Heart left ventricle (tissue), 13 donors: ENCODE results near the gene PLCB1.

Source experiments
- CTCF ChIP-seq, 12 donors: fragments of 200-600 bp; sonication (generic) in 4 of 12; IDR thresholded peaks; one replicate each; pipeline versions ENCODE4 v1.5.0 to v1.8.0; 2018 to 2022; ENCODE audit warnings: antibody characterized with exemption in 12 of 12, mild to moderate bottlenecking in 5 of 12
- POLR2A ChIP-seq, 2 donors: fragments of 450-650 bp; IDR thresholded peaks; one replicate each; pipeline ENCODE4 v1.6.1; 2017; ENCODE audit warnings: antibody characterized with exemption in 2 of 2, mild to moderate bottlenecking in 2 of 2, moderate library complexity in 2 of 2
- donor health status: ischemic (EF 13 %, LVEDD 7.1; RV severe dilation, severe dysfunction).
- donor health status: DM: no; HTN: yes; CAD: no.
- donor health status: DM: no; HTN: no; CAD: no.
- donor health status: ischemic (EF 25% LVEDD 6.9; RV normal size, moderate dysfunction).
- donor health status: ischemic (EF 25% LVEDD 5.7; RV mildly dilated, moderate dysfunction).
- donor health status: ischemic (EF 35%, LVEDD 5.7; RV mildly dilated, moderate dysfunction).
- donor health status: nonischemic (EF 11% LVEDD 7.7; RV severe dilation, severe dysfunction).
- donor health status: DM: yes; HTN: yes; CAD: no.
- donor health status: PGD.
- donor health status: ischemic (EF 29% LVEDD 5.4; RV normal size, mild dysfunction).
- donor health status: nonischemic (EF 23%, LVEDD 6.1; RV moderate dilation, normal function).

GRCh38 chr20:8569766-8570165 is 437.7 kb downstream of the PLCB1 start:
- TF ChIP-seq POLR2A (IDR thresholded peaks at IDR 0.05) (no peak), CTCF (IDR thresholded peaks at IDR 0.05) (no peak)
